Kasumi-1 (cell line): ENCODE results near the gene LBHD2.

Experiments
- DNase-seq, 2 experiments: peaks; one replicate each; lab custom pipeline; 2025; lab: John Stamatoyannopoulos, UW

The LBHD2 gene

DNA sequence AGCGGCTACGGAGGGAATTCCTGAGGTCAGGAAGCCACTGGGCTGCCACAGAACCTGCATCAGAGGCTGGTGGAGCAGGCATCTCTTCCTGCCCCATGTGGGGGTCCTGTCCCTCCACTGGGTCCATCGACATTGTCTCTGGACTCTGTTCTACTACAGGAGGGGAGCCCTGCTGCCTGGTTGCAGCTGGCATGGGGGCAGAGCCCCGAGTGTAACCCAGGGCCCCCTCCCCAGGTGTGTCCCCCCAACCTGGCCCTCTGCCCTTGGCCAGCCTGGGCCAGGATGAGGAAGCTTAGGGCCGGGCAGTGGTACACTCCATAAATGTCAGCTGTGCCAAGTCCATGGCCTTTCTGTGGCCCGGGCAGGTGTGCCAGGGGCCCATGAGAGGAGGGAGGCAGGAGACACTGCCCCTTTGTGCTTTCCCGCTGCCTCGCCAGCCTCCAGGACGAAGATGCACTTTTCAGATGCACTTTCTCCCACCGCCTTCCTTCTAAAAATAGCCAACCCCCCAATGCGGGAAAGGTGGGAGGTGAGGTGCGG lies 6.5 kb downstream of the LBHD2 start:
- no peak for DNase-seq

DNA sequence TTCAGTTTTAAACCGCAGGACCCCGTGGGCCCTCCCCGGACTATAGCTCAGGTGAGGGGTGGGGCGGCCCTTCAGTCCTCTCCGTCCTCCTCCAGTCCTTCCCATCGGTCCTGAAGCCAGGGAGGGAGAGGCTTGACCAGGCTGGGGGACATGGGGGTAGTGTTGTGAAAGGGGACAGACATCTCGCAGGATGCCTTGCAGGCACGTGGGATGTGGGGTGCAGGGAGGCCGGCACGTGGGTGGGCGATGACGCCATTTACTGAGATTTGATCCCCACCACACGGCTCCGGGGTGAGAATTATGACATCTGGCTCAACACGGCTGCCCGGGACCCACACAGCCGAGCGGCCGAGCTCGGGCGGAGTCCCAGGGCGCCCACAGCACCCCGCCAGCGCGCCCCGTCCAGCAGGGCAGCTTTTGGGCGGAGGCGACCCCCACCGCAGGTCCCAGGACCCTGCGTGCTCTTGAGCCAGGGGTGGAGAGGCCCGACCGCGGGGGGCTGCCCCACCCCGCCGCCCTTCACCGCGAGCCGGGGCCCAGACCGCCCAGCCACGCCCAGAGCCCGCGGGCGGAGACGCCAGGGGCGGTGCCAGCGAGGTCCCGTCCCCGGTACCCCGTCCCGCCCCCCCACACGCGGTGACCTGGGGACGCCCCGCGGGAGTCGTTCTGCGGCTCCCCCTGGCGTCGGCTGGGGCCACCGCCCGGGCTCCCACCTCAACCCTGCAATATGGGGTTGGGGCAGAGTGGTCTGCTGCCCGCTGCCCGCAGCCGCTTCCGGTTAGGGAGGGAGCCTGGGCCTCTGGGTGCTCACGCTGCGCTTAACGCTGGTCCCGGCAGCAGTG lies 7.3 kb downstream of the LBHD2 start:
- peak; percentile 29 to 37 for DNase-seq

- no peak for DNase-seq
These were observed 7.8 kb downstream of the LBHD2 start for GRCh38 chr14:103091883-103092222.

DNA sequence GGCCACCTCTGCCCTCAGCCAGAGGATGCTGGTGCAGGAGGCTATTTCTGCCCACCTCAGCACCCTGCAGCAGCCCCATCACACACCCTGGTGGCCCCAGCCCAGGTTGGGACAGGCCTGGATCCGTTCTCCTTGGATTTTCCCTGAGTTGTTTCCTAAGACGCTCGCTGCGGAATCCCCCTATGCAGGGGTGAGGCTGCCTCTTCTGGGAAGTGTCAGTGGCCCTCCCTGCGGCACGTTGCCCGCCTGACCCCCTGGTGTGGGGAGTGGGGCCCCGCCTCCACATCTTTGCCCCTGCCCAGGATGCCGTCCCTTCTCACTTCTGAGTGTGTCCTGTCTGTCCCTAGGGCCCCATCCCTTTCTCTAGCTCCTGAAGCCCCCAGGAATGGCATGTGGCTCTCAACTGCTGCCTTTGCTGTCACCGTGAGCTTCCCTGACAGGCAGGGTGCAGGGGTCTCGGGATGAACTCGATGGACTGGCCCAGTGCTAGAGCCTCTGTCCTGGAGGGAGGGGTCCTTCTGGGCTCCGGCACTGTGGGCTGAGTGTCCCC lies 9.9 kb downstream of the LBHD2 start:
- DNase-seq: no peak

DNA sequence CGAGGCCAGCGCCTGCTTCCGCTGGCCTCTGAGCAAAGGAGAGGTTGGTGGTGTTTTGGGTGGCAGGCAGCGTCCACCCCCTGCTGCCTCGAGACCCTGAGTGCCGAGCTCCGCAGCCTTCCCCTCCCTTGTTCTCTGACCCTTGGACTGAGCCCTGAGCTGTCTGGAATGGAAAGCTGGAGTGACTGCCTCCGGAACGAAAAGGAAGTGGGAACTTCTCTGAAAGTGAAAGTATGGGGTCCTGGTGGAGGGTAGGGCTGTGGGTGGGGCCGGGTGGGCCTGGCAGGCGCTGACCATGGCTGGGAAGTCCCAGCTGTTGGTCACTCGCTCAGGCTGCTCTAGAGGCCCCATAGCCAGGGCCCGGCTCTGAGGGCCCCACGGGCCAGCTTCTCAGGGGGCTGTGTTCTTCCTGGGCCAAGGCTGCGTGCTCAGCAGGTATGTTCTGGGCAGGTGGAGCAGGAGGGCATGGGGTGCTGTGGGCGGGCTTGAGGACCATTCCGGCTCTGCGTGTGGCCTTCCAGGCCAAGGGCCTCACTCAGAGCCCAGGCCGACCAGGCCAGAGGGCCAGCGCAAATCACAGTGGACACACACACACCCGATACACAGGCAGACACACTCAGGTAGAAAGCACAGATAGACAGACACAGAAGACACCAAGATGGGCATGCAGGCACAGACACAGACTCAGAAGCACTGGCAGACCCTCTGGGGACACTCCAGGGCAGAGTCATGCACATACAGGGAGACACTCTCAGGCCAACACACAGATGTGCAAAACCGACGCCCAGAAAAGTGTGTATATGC lies 10.6 kb downstream of the LBHD2 start, which contains the start of gene EXOC3L4:
Gene EXOC3L4 (plus strand): TSS at position 320 of the 804 bp plus-strand sequence. CDS start 5,495 bp downstream, outside the sequence.
- DNase-seq: no peak

DNA sequence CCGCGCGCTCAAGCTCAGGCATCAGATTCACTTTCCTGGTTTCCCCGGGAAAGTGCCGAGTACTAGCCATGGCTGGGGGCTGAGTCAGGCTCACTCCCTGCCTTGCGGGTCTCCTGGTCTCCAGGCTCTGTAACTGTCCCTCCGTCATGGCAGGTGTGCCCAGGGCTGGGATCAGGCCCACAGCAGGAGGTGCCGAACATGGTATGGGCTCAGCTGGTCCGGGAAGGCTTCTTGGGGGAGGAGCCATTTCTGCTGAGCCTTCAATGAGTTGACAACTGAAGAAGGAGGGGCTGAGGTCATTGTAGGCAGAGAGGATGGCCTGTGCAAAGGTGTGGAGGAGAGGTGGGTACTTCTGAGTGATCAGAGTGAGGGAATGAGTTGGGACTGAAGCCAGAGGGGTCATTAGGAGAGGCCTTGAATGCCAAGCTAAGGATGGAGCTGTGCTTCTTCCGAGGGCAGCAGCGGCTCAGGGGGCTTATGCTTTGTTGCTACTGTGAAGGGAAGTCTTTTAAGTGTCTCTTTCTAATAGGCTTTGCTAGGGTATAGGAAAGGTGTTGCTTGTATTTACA lies 11.3 kb downstream of the LBHD2 start:
- DNase-seq: no peak

DNA sequence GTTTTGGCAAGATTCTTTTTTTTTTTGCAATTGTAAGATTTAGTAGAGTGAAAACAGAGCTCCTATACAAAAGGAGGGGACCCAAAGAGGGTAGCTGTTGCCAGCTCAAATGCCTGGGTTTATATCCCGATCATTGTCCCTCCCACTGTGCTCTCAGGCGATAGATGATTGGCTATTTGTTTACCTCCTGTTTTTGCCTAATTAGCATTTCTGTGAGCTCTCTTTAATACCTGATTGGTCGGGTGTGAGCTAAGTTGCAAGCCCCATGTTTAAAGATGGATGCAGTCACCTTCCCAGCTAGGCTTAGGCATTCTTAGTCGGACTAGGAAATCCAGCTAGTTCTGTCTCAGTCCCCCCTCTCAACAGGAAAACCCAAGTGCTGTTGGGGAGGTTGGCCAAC lies 12.4 kb downstream of the LBHD2 start:
- no peak for DNase-seq

DNA sequence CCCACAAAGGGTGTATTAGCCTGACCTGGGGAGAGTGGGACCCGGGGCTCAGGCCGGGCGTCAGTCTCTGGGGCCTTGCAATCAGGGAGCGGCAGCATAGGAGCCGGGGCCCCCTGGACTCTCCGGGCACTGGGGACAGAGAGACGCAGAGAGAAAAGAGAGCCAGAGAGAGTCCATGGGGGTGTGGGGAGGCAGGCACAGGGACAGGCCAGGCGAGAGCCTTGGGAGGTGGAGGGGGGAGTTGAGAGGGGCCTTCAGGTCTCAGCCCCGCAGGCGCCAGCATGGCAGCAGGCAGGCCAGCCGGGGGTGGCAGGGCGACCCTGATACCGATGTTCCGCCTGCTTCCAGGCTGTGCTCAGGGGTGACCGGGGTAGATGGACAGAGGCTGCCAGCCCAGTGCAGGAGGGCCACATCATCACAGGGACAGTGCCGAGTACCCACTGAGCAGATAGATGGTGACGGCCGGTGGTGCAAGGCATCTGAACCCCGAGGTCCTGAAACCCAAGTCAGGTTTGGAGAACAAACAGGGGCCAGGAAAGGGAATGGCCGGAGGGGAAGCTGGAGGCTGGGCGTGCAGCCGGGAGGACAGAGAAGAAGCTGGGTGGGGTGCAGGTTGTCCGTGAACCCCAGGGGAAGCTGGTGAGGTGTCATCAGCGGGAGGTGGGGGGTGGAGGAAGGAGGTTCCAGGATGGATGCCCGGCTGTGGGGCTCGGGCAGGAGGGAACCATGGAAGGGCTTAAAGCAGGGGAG lies 13.4 kb downstream of the LBHD2 start:
- no peak for DNase-seq

GRCh38 chr14:103097994-103098957 lies 14.3 kb downstream of the LBHD2 start:
- no peak for DNase-seq

- no peak for DNase-seq
These were observed 15.2 kb downstream of the LBHD2 start for GRCh38 chr14:103099081-103099732.

DNA sequence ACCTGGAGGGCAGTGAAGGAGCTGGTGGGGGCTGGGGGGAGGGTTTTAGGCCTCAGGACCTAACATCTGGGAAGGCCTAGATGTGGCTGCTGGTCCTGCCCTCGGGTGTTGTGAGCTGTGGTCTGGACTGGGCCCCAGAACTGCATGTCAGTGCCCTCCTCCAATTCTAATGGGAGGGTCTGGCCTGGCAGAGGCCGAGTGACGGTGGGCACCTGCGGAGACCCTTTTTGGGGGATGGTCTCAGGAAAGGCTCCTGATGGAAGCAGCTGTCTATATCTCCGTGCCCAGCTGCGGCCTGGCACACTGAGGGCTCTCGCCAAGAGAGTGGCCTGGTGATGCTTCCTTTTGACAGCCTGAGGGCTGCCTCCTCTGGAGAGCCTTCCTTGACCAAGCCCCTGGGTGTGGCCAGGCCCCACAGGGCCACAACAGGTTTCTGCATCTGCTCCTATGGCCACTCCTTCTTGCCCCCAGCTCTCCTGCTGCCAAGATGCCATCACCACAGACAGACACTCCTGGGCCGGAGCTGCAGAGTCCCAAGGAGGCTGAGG lies 15.8 kb downstream of the LBHD2 start:
- no peak for DNase-seq

- DNase-seq: no peak
These were observed 16.5 kb downstream of the LBHD2 start for GRCh38 chr14:103100281-103101121.

DNA sequence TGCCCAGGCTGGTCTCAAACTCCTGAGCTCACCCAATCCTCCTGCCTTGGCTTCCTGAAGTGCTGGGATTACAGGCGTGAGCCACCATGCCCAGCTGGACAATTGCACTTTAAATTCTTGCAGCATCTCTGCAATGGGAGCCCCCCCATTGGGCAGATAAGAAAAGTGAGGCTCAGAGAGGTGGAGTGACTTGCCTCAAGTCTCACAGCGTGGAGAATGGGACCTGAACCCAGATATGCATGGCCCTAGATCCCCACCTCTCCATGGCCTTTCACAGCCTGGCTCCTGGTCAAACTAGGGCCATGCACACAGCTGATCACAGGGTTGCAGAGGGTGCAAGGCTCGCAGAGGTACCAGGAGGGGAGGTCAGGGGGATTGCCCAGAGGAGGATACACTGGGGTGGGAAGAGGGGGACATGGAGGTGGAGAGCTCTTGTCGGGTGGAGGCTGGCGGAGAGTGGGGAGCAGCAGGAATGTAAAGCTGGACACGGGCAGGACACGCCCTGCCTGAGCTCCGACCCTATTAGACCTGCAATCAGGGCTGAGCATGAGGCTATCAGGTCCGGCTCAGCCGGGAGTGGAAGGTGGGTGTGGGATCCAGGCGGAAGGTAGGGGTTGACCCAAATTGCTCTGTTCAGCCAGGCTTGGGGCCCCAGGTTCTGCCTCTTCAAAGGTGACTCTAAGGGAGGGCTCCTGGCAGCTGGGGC lies 17.4 kb downstream of the LBHD2 start:
- no peak for DNase-seq

DNA sequence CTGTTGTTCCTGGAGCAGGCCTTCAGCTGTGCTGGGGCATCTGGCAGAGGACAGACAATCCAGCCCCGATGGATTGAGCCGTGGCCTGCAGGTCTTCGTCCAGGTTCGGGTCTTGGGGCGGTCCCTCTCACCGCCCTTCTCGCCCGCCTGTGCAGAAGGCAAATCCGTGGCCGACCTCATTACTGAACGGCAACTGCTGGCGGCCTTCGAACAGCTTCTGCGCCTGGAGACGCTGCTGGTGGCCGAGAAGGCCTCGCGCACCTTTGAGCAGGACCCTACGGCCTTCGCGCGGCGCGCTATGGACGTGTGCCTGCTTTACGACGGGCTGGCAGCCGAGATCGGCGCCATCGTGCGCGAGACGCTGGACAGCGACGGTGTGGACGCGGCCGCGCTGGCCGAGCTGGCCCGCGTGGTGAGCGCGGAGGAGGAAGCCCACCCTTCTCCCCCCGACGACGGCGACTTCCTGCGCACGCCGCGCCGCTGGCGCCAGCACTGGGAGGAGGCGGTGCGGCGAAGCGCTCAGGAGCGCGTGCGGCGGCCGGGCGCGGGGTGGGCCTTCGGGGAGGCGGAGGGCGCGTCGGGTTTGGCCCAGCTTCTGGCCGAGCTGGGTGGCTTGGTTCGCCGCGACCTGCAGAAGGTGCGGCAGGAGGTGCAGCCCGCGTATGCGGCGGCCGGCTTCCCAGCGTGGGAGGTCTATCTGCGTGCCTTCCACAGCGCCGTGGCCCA lies 18.1 kb downstream of the LBHD2 start:
- no peak for DNase-seq

DNA sequence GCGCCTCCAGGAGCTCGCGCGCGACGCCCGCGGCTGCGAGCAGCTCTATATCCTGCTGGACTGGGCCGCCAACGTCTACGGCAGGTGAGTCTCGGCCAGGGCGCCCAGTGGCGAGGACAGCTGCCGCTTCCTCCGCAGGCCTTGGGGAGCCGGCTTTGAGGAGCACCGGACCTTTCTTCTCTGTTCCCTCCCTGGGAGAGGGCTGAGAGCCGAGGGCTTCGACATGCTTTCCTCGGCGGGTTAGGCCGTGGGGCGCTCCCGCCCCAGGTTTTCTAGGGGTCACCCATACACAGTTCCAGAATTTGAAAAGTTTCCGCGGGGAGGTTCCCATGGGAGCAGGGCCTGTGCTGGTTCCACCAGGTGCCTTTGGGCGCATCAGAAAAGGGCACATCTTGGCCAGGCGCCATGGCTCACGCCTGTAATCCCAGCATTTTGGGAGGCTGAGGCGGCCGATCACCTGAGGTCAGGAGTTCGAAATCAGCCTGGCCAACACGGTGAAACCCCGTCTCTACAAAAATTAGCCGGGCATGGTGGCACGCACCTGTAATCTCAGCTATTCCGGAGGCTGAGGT lies 18.8 kb downstream of the LBHD2 start:
- no peak for DNase-seq

DNA sequence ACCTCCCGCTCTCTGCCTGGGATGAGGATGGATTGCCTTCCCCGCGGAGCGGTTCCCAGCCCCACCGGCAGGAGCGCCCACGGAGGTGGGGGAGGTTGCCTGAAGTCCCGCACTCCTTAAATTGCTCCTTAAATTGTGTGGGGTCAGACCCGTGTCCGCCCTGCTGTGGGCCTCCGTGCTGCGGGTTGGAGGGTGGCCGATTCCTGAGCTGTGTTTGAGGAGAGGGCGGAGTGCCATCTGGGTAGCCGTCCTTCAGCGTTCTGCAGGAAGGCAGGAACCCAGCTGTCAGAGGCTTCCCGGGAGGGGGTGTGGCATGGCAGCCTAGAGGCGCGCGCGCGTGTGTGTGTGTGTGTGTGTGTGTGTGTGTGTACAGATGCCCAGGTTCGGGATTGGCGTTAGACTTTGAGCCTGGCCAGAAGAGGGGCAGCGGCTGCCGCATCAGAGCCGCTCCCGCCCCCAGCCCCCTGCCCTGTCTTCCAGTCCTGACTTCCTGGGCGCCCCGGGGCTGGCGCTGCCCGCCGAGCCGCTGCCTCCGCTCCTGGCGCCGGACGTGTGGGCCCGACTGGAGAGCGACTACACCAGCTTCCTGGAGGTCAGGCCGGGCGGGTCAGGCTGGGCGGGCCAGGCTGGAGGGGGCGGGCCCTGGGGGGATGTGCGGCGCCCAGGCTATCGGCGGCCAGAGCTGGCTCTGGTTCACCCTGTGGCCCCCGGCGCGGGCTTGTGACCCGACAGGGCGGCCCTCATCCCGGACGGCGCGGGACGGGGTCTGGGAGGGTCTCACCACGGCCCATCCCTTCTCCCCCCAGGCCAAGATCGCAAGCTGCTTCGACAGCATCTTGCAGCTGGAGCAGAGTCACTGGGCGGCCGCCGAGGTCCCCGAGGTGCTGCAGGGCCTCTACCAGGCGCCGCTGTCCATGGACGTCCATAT lies 19.7 kb downstream of the LBHD2 start:
- DNase-seq: peak; percentile 25 to 39
